A549 treated with ZK216348 at 1 μM for 4 hours (cell line): ENCODE results near the gene KCNA2. TPM values are rescaled to one million over a fixed set of nuclear protein-coding genes. Genes with fewer than 3 reads are reported as not detected.

Experiments used
- total RNA-seq: library from RNA; stranded (reverse); fragments of 200-300 nt; extraction: Qiagen RNA extraction; gene quantifications from 5 replicates; pipeline ENCODE4 v1.2.3, GENCODE V29; 2022; ENCODE audit warnings: low read depth

KCNA2 gene
- total RNA-seq, result 0.02 to 0.18 TPM (median 0.05 TPM) in 3 of 5 replicates, not detected in the others

DNA sequence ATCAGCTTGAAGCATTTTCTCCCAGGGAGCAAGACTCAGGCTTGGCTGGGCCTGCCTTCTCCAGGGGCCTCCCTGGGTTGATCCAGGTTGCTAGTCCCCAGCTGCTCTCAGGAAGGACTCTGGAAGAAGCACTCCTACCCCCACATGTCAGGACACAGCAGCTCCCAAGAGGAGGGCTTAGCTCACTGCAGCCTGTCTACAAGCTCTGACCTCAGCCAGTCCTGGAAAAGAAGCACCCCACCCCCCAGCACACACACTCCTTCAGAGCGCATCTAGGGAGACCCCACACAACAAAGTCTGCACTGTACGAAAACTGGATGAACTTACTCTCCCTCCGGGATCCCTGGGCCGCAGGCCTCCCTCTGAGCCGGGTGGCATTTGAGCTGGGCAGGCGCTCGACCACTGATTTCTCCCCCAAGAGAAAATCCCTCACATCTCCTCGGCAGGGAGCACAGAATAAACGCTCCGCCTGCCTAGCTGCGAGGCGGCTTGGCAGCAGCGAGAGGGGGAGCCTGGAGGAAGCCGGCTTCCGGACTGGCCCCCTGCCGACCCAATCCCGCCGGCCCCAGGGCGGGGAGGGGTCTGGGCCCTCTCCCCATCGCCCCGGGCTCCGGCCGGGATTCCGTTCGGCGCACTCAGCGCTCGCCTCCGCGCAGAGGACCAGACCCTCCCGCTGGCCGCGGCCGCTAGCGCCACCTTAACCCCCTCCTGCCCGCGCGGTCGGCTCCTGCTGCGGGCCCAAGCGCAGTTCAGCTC lies at the start of gene KCNA2:
TSS of gene KCNA2 (minus strand) at position 458 of the 756 bp plus-strand sequence. CDS start 1,576 bp downstream, outside the sequence.

Other genes starting within 250 kb of the KCNA2 start
- gene SLC16A4, start 215.3 kb downstream of the KCNA2 start, total RNA-seq, result 26.0 to 41.9 TPM (median 37.9 TPM) in 5 replicates
- 159 to 182 TPM (median 181 TPM) in 5 replicates for gene LAMTOR5, start 198.7 kb downstream of the KCNA2 start, total RNA-seq
- not detected in 5 replicates for gene PROK1, start 155.2 kb downstream of the KCNA2 start, total RNA-seq
- gene KCNA10, start 87.2 kb downstream of the KCNA2 start, total RNA-seq, result not detected in 5 replicates
- gene KCNA3, start 68.6 kb upstream of the KCNA2 start, total RNA-seq, result not detected in 5 replicates